NK-92 treated with Interleukin-12 subunit alpha and Interleukin-12 subunit beta, amount 100 ng/mL, for 24 hours (cell line): ENCODE results near the gene EXD3.
A peak's percentile ranks its signal among the peaks of the same experiment; 100 is the strongest.
"Not testable (repeated sequence)": the region's sequence is repeated elsewhere in the genome, so short reads cannot be mapped to it uniquely, and the experiment has no call there.

Source experiments
- DNase-seq: peaks from one replicate; lab custom pipeline; 2025; lab: John Stamatoyannopoulos, UW

The EXD3 gene

DNA sequence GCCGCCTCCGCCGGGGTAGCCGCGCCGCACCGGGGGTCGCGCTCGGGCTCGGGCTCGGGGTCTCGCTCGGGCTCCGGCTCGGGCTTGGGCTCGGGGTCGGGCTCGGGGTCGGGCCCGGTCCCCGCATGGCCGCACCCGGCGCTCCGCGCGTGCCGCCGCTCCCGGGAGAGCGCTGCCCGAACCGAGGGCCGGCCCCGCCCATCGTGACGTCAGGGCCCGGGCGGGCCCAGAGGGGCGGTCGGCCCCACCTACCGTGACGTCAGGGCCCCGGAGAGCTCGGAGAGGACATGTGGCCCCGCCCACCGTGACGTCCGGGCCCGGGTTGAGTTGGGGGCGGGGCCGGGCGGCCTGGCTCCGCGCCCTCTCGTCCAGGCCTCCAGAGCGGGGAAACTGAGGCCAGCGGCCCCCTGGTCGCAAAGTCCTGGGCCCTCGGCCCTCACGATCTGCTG is 36.2 kb upstream of the EXD3 start, which contains the start of gene NSMF:
TSS of gene NSMF (minus strand) at position 183 of the 449 bp plus-strand sequence. CDS start 232 bp downstream, outside the sequence.
- peak; percentile 78 for DNase-seq

DNA sequence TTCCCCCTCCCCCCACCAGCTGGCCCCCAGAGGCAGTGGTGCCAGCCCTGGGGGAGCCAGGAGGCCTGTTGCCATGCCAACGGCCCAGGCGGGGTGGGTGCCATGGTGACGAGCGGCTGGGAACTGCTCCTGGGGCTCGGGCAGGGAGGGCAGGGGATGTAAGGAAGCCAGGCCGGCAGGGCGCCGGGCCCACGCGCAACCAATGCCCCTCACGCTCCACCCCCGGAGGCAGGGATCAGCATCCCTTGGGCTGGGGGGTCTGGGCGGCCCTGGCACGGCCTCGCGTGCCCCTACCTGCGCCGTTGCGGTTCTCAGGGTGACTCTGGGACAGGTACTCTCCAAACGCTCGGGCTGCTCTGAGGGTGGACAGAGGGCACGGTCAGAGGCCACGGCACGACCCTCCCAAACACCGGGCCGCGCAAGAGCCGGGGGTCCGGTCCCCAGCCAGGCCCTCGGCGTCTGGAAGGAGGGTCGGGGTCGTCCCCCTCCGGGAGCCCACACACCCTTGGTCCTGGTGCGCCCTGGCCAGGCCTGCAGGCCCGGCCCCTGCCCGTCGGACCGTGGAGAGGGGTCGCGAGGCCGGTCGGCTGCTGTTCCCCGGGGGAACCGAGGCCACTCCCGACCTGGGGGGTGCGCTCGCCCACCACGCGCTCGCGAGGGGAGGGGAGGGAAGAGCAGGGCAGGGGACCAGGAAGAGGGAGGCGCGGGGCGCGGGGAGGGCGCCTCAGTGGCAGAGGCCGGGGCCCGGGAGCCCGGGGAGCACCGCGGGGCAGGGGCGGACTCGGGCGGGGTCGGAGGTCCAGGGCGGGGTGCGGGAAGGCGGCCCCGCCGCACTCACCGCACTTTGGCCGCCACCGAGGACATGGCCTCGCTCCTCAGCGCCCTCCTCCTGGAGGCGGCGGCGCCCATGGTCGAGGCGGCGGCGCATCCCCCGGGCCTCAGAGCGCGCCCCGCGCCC is 35.5 kb upstream of the EXD3 start:
- DNase-seq, result no peak

DNA sequence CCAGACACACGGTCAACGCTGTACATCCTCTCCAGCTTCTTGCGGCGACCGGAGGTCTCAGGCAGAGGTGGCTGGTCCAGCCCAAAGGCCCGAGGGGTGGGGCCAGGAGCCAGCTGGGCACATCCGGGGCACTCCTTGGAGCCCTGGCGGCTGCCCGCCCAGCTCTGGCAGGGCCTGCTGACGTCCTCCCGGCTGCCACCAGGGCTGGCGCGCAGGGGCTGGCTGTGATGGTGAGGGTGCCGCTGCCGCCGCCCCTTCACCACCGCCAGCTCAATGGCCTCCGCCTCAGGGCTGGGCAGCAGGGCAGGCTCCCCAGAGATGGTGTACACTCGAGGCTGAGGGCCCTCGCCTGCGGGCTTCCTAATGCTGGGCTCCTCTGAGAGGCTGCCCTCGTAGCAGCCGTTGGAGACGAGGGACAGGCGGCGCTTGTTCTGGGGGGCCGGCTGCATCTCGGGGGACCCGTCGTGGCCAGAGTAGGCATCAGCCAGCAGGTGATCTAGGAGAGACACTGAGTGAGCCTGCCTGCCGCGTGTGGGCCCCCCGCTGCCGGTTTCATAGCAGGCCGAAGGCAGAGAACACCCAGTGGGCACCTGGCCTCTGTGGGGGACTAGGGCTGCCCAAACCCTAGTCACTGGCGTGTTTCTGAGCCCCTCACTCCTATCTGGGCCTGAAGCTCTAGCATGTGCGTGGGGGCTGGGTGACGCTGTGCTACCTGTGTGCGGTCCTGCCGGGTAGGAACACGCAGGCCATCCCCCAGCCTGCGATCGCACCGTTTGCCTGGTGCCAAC is 34.6 kb upstream of the EXD3 start:
- no peak for DNase-seq

DNA sequence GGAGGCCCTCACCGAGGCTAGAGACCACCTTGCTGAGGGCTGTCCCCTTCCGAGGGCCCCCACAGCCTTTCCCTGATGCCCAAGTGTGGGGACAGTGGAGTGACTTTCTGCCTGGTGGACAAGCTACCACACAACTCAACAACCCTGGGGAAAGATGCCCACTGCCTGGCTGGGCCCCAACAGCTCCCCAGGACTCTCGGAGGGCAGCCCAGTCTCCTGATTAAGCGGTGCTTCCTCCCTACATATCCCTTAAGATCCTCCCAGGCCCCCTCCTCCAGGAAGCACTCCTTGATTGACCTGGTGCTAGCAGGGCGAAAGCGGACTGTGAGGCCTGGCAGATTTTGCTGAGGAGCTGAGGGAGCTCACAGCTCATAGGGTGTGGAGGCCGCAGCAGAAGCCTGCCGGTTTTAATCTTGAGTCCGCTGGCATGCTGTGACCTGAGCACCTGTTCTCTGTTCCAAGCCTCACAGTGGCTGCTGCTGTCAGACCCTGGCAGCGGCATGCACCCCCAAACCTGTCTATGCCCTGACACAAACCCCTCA is 34.0 kb upstream of the EXD3 start:
- no peak for DNase-seq

DNA sequence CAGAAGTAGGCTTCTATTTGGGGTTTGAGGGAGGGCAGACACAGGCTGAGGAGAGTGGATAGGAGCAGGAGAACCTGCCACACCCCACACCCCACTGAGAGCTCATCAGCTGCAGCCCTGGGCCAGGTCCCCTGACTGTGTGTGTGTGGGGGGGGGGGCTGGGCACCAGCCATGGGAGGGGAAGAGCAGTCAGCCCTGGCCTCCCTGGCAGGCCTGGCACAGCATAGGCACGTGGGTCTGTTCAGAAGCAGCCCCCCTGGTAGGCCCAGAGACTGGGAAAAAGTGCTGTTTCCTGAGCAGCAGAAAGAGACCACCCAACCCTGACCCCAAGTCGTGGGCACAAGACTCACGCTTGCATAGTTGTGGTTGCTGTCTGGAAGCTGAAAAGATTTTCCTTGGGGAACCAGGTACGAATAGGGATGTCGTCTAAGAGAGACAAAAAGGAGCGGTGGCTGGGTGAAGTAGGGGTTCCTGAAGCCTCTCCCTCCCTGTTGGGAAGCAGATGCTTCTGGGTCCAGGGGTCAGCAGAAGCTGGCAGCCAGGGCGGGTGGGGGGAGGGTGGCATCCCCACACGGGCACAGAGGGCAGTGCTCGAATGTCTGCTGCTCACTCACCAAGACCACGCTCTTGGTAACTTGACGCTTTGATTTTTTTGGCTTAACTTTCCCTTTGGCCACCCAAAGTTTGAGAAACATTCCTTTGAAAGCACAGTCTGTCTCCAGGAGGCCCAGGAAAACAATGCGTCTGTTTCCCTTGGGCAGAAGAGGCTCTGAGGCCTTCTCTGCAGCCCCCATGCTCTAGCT is 33.3 kb upstream of the EXD3 start:
- no peak for DNase-seq

DNA sequence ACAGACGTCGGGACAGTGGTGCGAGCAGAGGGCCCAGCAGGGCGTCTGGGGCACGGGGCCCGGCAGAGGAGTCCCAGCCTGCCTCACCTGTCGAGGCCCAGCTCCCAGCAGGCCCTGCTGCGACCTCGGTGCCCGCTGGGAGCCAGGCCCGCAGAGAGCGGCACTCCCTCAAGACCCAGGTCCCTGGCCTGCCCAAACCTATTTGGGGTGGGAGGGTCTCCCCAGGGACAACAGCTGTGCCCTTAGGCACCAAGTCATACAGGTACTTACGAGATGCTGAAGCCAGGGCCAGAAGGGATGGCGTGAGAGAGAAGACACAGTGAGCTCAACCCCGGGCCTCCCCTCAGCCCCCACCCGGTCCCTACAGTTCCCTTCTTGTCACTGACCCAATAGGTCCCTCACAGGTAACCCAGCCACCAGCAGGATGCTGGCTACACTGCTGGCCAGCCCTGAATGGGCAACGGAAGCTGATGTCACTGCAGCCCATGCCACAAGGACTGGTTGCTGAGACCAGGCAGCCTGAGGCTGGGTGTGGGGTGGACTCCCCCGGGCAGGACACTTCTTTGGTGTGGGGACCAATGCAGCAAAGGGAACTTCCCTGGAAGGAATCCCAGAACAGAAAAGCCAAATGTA is 32.5 kb upstream of the EXD3 start:
- DNase-seq, result no peak

DNA sequence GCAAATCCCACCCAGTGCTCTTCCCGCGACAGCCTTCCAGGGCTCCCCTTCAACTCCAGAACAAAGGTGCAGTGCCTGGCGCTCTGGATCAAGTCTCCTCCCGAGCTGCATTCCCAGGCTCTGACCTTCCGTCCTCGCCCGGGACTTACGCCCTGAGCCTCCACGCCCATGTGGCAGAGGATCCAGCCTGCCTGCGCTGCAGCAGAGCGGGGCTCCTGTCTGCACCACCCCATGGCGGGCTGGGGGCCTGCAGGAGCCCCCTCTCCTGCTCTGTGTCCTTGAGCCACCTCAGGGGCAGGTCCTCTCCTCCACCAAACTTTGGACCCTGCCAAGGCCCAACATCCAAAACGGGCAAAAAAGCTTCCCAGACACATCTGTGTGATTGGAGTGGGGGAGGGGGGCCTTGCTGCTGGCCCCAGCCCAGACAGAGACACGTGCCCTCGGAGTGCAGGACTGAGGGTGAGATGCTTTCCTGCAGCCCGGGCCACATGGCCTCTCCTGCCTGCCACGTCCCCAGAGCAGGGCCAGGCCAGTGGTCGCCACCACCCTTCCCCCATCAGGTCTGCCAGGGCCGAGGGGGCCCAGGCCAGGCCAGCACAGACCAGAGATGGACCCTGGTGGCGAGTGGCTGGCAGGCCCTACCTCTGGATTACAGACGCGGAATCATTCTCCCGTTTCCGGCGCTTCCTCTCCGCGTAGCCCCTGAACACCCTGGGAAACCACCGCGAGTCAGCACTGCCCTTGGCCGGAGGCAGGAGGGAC is 31.8 kb upstream of the EXD3 start:
- no peak for DNase-seq

DNA sequence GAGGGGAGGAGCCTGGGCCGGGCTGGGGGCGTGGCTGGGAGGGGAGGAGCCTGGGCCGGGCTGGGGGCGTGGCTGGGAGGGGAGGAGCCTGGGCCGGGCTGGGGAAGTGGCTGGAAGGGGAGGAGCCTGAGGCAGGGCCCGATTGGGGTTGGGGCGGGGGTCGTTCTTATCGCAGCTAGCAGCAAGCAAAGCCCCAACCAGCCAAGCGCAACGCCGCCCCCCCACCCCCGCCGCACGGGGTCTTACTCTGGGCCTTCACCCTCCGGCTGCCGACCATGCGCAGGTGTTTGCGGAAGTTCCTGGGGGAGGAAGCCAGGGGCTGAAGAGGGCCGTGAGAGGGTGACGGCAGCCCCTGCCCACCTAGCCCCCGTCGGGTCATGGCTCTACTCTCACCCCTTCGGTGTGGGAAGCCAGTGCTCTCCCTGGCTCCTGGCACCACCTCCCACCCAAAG is 31.2 kb upstream of the EXD3 start:
- DNase-seq, result no peak

DNA sequence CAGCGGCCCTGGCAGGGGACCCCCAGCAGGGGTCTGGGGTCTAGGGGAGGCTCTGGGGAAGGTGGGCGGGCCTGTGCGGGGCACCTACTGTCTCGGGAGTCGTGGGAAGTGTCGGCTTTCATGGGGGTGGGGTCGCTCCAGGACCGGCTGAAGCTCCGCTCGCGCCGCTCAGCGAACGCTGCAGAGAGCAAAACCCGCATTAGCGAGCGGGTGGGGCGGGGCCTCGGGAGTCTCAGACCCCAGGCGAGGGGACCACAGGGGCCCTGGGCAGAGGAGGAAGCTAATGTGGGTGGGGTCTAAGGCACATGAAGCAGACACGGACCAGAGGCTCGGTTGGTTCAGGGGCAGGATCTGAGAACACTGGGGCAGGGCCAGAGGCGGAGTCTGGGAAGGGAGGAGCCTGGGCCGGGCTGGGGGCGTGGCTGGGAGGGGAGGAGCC is 30.7 kb upstream of the EXD3 start:
- DNase-seq, result no peak

DNA sequence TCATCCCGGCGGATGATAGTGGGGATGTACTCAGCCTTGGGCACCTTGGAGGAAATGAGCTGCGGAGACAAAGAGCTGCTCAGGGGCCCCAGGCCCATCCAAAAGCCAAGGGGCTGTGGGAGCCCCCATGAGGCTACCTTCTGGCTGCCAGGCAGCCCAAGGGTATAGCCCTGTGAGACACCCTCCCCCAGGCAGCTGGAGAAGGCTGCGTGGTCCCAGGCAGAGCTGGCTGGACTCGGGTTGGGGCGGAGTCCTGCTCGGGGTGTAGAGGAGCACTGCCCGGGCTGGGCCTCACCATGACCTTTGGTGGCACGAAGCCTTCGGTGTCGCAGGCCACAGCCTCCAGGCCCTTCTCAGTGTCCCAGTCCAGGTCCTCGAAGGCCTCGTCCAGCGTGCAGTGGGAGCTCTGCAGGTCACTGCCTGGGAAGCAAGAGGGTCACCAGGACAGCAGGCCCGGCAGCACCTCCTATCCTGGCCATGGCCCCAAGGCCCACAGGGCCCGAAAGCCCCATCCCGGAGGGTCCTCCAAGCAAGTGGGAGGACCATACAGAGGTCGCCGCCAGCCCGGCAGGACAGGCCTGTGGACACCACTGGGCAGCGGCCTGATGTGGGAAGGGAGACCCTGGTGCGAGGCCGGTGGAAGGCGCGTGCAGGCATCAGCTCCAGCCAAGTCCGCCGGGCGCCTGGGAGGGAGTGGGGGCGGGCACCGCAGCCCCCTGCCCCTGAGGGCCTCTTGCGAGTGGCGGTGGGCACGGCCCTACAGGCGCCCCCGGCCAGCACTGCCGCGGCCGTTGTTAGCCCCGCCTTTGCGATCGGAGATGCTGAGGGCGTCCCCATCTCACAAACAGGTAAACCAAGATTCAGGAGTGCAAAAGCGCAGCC is 30.0 kb upstream of the EXD3 start:
- no peak for DNase-seq

DNA sequence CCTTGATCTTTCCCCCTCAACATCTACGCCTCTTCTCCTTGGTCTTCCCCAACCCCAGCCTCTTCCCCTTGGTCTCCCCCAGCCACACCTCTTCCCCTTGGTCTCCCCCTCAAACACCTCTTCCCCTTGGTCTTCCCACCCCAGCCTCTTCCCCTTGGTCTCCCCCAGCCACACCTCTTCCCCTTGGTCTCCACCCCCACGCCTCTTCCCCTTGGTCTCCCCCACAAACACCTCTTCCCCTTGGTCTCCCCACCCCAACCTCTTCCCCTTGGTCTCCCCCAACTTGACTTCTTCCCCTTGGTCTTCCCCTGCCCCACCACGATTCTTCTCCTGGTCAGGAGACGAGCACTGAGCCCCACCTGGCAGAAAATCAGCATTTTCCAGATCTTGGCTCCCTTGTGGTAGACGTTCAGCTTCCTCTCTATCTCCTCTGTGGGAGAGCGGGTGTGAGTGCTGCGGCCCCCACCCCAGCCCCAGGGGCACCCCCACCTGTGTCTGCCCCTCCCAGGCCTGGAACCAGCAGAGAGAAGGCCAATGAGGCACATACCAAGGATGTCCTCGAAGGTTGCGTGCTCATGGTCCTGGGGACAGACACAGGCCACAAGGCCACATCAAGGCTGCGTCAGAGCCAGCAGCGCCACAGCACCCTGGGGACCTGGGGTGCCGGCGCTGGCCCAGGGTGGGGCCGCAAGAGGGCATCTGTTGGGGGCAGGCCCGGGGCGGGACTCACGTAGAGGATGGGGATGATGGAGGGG is 29.2 kb upstream of the EXD3 start:
- no peak for DNase-seq

DNA sequence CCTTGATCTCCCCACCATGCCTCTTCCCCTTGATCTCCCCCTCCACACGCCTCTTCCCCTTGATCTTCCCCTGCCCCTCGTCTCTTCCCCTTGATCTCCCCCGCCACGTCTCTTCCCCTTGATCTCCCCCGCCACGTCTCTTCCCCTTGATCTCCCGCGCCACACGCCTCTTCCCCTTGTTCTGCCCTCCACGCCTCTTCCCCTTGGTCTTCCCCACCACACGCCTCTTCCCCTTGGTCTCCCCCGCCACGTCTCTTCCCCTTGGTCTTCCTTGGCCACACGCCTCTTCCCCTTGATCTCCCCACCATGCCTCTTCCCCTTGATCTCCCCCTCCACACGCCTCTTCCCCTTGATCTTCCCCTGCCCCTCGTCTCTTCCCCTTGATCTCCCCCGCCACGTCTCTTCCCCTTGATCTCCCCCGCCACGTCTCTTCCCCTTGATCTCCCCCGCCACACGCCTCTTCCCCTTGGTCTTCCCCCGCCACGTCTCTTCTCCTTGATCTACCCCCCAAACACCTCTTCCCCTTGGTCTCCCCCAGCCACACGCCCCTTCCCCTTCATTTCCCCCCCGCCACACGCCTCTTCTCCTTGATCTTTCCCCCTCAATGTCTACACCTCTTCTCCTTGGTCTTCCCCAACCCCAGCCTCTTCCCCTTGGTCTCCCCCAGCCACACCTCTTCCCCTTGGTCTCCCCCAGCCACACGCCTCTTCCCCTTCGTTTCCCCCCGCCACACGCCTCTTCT is 28.5 kb upstream of the EXD3 start:
- DNase-seq, result not testable (repeated sequence)

DNA sequence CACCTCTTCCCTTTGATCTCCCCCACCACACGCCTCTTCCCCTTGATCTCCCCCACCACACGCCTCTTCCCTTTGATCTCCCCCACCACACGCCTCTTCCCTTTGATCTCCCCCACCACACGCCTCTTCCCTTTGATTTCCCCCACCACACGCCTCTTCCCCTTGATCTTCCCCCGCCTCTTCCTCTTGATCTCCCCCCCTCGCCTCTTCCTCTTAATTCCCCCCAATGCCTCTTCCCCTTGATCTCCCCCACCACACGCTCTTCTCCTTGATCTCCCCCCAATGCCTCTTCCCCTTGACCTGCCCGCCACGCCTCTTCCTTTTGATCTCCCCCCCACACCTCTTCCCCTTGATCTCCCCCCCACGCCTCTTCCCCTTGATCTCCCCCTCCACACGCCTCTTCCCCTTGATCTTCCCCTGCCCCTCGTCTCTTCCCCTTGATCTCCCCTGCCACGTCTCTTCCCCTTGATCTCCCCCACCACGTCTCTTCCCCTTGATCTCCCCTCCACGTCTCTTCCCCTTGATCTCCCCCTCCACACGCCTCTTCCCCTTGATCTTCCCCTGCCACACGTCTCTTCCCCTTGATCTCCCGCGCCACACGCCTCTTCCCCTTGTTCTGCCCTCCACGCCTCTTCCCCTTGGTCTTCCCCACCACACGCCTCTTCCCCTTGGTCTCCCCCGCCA is 27.7 kb upstream of the EXD3 start:
- not testable (repeated sequence) for DNase-seq

DNA sequence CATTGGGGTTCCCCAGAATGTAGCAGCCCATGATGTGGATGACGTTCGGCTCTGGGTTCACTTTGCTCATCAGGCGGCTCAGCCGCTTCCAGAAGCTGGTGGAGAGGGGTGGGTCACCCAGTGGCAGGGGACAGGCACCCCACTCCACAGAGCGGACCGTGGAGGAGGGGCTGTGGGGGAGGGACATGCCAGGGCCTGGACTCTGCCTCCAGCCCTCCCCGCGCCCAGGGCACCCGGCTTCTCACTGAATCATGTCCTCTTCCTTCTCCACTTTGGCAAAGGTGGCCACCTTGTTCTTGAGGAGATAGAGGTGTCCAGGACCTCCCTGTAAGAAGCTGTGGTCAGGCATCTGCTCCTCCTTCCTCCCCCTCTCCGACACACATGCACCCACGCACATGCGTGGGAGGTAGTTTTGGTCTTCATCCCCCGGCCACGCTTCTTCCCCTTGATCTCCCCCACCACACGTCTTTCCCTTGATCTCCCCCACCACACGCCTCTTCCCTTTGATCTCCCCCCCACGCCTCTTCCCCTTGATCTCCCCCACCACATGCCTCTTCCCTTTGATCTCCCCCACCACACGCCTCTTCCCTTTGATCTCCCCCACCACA is 27.1 kb upstream of the EXD3 start:
- DNase-seq, result no peak

DNA sequence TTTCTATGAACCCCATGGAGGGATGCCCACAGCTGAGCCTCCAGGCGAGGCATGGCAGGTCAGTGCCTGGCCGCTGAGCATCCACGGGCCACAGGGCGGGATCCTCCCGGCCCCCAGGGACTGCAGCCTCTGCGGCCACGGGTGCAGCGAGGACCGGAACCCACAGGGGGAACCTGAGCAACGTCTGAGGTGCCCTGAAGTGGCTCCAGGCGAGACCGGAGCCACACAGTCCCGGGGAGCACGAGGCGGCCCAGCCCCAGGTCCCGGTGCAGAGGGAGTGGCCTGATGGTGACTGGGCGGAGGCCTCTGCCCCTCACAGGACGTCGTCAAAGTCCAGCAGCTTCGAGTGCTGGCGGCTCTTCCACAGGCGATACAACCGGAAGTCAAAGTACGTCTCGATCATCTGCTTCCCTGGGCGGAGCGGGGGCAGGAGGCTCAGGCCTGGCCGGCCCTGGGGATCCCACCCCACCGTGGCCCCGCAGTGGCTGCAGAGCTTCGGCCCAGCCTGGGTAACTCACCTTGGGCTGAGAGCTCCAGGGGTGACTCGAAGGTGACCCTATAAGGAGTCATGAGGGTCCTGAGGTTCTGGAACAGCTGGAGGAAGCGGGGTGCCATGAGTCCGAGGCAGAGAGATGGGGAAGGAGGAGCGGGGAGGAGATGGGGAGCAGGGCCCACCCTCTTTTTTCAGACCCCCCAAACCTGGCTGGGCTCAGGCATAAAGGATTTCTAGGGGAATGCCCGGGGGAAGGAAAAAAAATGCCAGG is 26.3 kb upstream of the EXD3 start:
- DNase-seq, result no peak

DNA sequence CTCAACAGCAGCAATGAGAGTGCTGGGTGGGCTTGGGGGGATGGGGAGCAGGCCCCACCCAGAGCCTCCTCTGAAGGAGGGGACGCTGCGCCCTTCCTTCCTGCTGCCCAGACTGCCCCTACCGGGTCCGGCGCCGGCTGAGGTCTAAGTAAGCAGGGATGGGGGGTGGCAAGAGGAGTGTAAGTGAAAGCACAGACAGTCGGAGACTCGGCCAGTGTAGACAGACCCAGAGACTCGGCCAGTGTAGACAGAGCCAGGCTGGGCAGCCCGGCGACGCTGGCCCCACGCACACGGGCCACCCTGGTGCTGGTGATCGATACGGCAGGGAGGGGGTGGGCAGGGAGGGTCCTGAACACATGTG is 25.6 kb upstream of the EXD3 start:
- DNase-seq, result no peak
